ENCODE measurements around the gene PPP6C. TPM values are rescaled to one million over a fixed set of nuclear protein-coding genes. Genes with fewer than 3 reads are reported as not detected.
"Not testable (repeated sequence)": the region's sequence is repeated elsewhere in the genome, so short reads cannot be mapped to it uniquely, and the experiment has no call there.

PPP6C gene
- total RNA-seq, 2 experiments from 2014 or later = 47.2 to 51.9 TPM

DNA sequence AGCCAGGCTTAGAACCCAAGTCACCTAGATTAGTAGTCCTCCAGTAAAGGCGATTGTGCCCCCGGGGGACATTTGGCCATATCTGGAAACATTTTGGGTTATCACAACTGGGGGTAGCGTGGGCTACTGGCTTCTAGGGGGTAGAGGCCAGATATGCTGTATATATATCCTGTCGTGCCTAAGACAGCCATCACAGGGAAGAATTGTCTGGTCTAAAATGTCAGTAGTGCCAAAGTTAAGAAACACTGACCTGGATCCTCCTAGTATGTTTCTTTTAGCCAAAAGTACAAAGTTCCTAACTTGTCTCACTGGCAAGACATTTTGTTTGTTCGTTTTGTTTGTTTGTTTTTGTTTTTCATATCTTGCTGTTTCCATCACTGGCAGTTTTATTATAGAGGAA, 24.6 kb upstream of the PPP6C start:
- Mint-ChIP-seq H3K4me1 (ENCODE audit: low read depth) (no peaks in the 10 kb centered on the region), H3K27ac (peak overlapping the region; percentile 37), H3K36me3 (ENCODE audit: low read depth) (peaks cover 14% of the 10 kb centered on the region), H3K4me3 (no peak overlapping the region), H3K27me3 (ENCODE audit: low read depth) (no peaks in the 10 kb centered on the region), H3K9me3 (ENCODE audit: insufficient read depth) (no peaks in the 10 kb centered on the region)
- CTCF ChIA-PET = no interaction called here
- POLR2A ChIA-PET = interaction anchor here (2.5 kb wide), 1 partner anchor 27 kb away, joined by 10 read pairs; the partner anchor contains the start of gene HSPA5
- ATAC-seq = no peak
- DNase-seq = no peak

GRCh38 chr9:125204477-125204876, 14.9 kb upstream of the PPP6C start:
- no peaks in the 10 kb centered on the region for H3K9me3 Mint-ChIP-seq (ENCODE audit: insufficient read depth)
- no peak overlapping the region for H3K4me3 Mint-ChIP-seq
- H3K27me3 Mint-ChIP-seq (ENCODE audit: low read depth) = no peaks in the 10 kb centered on the region
- H3K4me1 Mint-ChIP-seq (ENCODE audit: low read depth) = peaks cover 10% of the 10 kb centered on the region
- no peak for ATAC-seq
- POLR2A ChIA-PET = interaction anchor here (0.8 kb wide), 1 partner anchor 36 kb away, joined by 3 read pairs; no protein-coding TSS in a partner anchor
- CTCF ChIA-PET = interaction anchor here (0.6 kb wide), 1 partner anchor 34 kb away, joined by 3 read pairs; no protein-coding TSS in a partner anchor
- H3K36me3 Mint-ChIP-seq (ENCODE audit: low read depth) = peaks cover 31% of the 10 kb centered on the region
- DNase-seq = no peak
- no peak overlapping the region for H3K27ac Mint-ChIP-seq

DNA sequence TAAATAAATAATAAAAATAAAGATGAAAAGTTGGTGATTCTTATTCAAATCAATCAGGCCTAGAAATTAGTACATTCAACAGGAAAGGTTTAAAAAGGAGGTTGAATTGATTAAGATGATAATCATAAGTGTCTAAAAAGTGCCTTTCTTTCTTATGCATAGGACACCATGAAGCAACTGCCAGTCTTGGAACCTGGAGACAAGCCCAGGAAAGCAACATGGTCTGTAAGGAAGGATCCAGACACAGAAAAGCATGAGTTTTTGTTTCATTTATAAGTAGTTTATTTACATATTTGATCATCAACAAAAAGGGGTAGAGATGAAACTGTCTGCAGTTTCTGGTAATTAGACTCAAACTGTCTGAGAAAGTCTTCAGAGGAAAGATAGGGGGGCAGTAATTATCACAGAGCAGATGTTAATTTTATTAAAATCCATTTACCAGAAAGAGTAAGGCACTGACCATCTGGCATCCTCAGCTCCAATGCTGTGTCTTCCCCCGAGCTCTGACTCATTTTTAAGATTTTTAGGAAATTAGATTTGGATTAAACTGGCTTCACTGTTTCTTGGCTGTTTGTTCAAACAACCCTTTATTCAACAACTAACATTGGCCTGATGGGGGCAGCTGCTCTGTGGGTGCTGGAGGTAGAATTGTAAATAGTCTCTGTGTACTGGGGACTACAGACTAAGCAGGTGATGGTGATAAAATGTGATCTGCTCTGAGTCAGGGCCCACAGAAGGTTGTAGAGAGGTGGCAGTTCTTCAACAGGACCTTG, 13.4 kb upstream of the PPP6C start:
- H3K27me3 Mint-ChIP-seq (ENCODE audit: low read depth) = no peaks in the 10 kb centered on the region
- no peaks in the 10 kb centered on the region for H3K9me3 Mint-ChIP-seq (ENCODE audit: insufficient read depth)
- ATAC-seq (no peak), DNase-seq (no peak)
- ChIA-PET CTCF (no interaction called here), POLR2A (interaction anchor here (0.5 to 6.3 kb wide), 3 partner anchors 35 to 226 kb away, joined by 3 to 40 read pairs (median 3); partner anchors contain the start of gene HSPA5)
- peaks cover 15% of the 10 kb centered on the region for H3K4me1 Mint-ChIP-seq (ENCODE audit: low read depth)
- H3K27ac Mint-ChIP-seq = peak overlapping the region; percentile 37
- H3K4me3 Mint-ChIP-seq = no peak overlapping the region
- H3K36me3 Mint-ChIP-seq (ENCODE audit: low read depth) = peaks cover 25% of the 10 kb centered on the region

- H3K4me1 Mint-ChIP-seq (ENCODE audit: low read depth) = peaks cover 22% of the 10 kb centered on the region
- ChIA-PET POLR2A (interaction anchor here (0.6 to 6.3 kb wide), 6 partner anchors 10 to 339 kb away, joined by 3 to 40 read pairs (median 5); partner anchors contain the start of gene HSPA5), CTCF (interaction anchor here (0.6 to 2.4 kb wide), 4 partner anchors 9 to 61 kb away, joined by 3 to 17 read pairs (median 4); partner anchors contain the start of gene GAPVD1)
Observed at GRCh38 chr9:125200216-125201047, 10.8 kb upstream of the PPP6C start, which contains the start of gene RABEPK. RABEPK (plus strand) TSS chr9:125200542; CDS start chr9:125203014, 2,472 bp downstream.

GRCh38 chr9:125195591-125195990, 6.0 kb upstream of the PPP6C start:
- H3K27me3 Mint-ChIP-seq (ENCODE audit: low read depth); ATAC-seq; H3K27ac Mint-ChIP-seq; DNase-seq; CTCF ChIA-PET; H3K4me3 Mint-ChIP-seq; H3K36me3 Mint-ChIP-seq (ENCODE audit: low read depth); H3K9me3 Mint-ChIP-seq (ENCODE audit: insufficient read depth): not testable (repeated sequence)
- POLR2A ChIA-PET = interaction anchor here (0.9 kb wide), 1 partner anchor 42 kb away, joined by 3 read pairs; no protein-coding TSS in a partner anchor
- H3K4me1 Mint-ChIP-seq (ENCODE audit: low read depth) = peaks cover 48% of the 10 kb centered on the region

More at GRCh38 chr9:125200216-125201047, 10.8 kb upstream of the PPP6C start, which contains the start of gene RABEPK:
- Mint-ChIP-seq H3K27me3 (ENCODE audit: low read depth) (no peaks in the 10 kb centered on the region), H3K9me3 (ENCODE audit: insufficient read depth) (no peaks in the 10 kb centered on the region), H3K4me3 (peak within 1 kb of the TSS; percentile 96), H3K27ac (peak within 1 kb of the TSS; percentile 94), H3K36me3 (ENCODE audit: low read depth) (peaks cover 19% of the 10 kb centered on the region)
- DNase-seq (peak; percentile 91), ATAC-seq (peak; percentile 98)

DNA sequence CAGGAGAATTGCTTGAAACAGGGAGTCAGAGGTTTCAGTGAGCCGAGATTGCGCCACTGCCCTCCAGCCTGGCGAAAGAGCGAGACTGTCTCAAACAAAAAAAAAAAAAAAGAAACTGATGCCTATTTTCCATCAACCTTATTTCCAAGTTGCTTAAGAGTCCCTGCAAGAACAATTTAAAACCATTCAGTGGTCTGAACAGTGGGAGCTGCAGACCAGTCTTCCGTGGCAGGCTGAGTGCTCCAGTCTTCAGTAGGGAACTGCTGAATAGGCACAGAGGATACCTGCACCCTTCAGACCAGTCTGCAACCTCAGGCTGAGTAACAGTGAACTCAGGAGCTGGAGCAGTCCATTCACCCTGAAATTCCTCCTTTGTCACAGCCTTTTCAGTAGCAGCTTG, 4.9 kb upstream of the PPP6C start:
- ATAC-seq; CTCF ChIA-PET; H3K36me3 Mint-ChIP-seq (ENCODE audit: low read depth); H3K9me3 Mint-ChIP-seq (ENCODE audit: insufficient read depth); DNase-seq; H3K27me3 Mint-ChIP-seq (ENCODE audit: low read depth): not testable (repeated sequence)
- peaks cover 50% of the 10 kb centered on the region for H3K4me1 Mint-ChIP-seq (ENCODE audit: low read depth)
- POLR2A ChIA-PET = interaction anchor here (0.9 kb wide), 1 partner anchor 43 kb away, joined by 3 read pairs; no protein-coding TSS in a partner anchor
- H3K27ac Mint-ChIP-seq = peak overlapping the region; percentile 43
- peak overlapping the region; percentile 38 for H3K4me3 Mint-ChIP-seq

- POLR2A ChIA-PET = interaction anchor here (0.6 to 2.2 kb wide), 7 partner anchors 9 to 329 kb away, joined by 3 to 25 read pairs (median 5); partner anchors contain the start of genes ARPC5L, HSPA5, RABEPK and RPL35
Observed at GRCh38 chr9:125190361-125190801, 778 bp upstream of the PPP6C start.

DNA sequence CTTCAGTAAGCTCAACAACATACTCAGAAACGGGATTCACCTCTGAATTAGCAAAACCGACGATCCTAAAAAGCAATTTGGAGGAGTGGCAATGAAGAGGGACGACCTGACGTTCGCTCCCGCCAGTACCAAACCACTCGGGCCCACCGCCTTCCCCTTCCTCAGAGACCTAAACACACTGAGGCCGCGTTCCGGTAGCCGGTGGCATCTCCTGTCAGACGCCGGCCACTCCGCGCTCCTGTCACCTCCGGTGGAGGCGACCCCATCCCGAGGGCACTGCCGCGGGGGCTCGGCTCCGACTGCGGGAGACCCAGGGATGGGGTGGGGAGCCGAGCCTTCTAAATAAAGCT, 617 bp downstream of the PPP6C start:
- CTCF ChIA-PET = no interaction called here
- peak overlapping the region; percentile 89 for H3K4me3 Mint-ChIP-seq
- peak overlapping the region; percentile 95 for H3K27ac Mint-ChIP-seq
- peaks cover 11% of the 10 kb centered on the region for H3K36me3 Mint-ChIP-seq (ENCODE audit: low read depth)
- H3K4me1 Mint-ChIP-seq (ENCODE audit: low read depth) = peaks cover 46% of the 10 kb centered on the region
- DNase-seq (peak; percentile 44), ATAC-seq (peak; percentile 18)
- POLR2A ChIA-PET = interaction anchor here (1.0 to 1.2 kb wide), 2 partner anchors 11 to 52 kb away, joined by 6 to 8 read pairs; partner anchors contain the start of gene HSPA5
- H3K9me3 Mint-ChIP-seq (ENCODE audit: insufficient read depth) = no peaks in the 10 kb centered on the region
- H3K27me3 Mint-ChIP-seq (ENCODE audit: low read depth) = no peaks in the 10 kb centered on the region

More at GRCh38 chr9:125190361-125190801, 778 bp upstream of the PPP6C start:
- H3K27ac Mint-ChIP-seq = peak overlapping the region; percentile 95
- DNase-seq = peak; percentile 38
- no peaks in the 10 kb centered on the region for H3K27me3 Mint-ChIP-seq (ENCODE audit: low read depth)
- peaks cover 56% of the 10 kb centered on the region for H3K4me1 Mint-ChIP-seq (ENCODE audit: low read depth)
- ATAC-seq = peak; percentile 3
- no peaks in the 10 kb centered on the region for H3K9me3 Mint-ChIP-seq (ENCODE audit: insufficient read depth)
- CTCF ChIA-PET = interaction anchor here (1.1 to 2.2 kb wide), 5 partner anchors 9 to 53 kb away, joined by 3 to 17 read pairs (median 4); partner anchors contain the start of genes HSPA5 and SCAI
- peak overlapping the region; percentile 89 for H3K4me3 Mint-ChIP-seq
- peaks cover 7% of the 10 kb centered on the region for H3K36me3 Mint-ChIP-seq (ENCODE audit: low read depth)

DNA sequence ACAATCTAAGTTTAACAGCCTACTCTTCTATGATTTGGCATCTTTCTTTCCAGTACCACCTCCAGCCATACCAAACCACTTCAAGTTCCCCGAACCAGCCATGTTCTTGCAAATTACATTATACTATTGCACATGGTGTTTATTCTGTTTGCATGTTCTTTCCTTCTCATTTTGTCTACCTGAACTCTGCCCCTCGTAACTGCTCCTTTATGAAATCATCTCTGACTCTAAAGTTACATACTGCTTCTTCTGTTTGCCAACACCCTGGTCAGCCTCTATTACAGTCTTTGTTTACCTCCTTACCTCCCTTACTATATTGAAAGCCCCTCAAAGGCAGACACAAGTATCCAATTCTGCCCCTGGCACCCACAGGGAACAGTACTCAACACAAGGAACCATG, 6.0 kb downstream of the PPP6C start:
- Mint-ChIP-seq H3K36me3 (ENCODE audit: low read depth) (peaks cover 32% of the 10 kb centered on the region), H3K4me1 (ENCODE audit: low read depth) (peaks cover 29% of the 10 kb centered on the region), H3K27ac (no peak overlapping the region), H3K4me3 (no peak overlapping the region), H3K9me3 (ENCODE audit: insufficient read depth) (no peaks in the 10 kb centered on the region), H3K27me3 (ENCODE audit: low read depth) (no peaks in the 10 kb centered on the region)
- DNase-seq = no peak
- ATAC-seq = no peak
- CTCF ChIA-PET = no interaction called here
- POLR2A ChIA-PET = no interaction called here

- no peak for ATAC-seq
- no peaks in the 10 kb centered on the region for H3K9me3 Mint-ChIP-seq (ENCODE audit: insufficient read depth)
- H3K36me3 Mint-ChIP-seq (ENCODE audit: low read depth) = peaks cover 33% of the 10 kb centered on the region
- H3K27ac Mint-ChIP-seq = no peak overlapping the region
- peaks cover 25% of the 10 kb centered on the region for H3K4me1 Mint-ChIP-seq (ENCODE audit: low read depth)
- POLR2A ChIA-PET = no interaction called here
- no peaks in the 10 kb centered on the region for H3K27me3 Mint-ChIP-seq (ENCODE audit: low read depth)
- no peak overlapping the region for H3K4me3 Mint-ChIP-seq
- CTCF ChIA-PET = no interaction called here
- DNase-seq = no peak
Observed at GRCh38 chr9:125183054-125183453, 6.5 kb downstream of the PPP6C start.

DNA sequence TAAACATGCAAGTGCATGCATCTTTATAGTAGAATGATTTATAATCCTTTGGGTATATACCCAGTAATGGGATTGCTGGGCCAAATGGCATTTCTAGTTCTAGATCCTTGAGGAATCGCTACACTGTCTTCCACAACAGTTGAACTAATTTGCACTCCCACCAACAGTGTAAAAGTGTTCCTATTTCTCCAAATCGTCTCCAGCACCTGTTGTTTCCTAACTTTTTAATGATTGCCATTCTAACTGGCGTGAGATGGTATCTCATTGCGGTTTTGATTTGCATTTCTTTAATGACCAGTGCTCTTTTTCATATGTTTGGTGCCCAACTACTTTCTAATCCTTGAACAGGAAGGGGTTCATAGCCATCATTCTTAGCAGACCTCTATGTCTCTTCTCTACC, 7.8 kb downstream of the PPP6C start:
- H3K4me1 Mint-ChIP-seq (ENCODE audit: low read depth) = peaks cover 13% of the 10 kb centered on the region
- H3K36me3 Mint-ChIP-seq (ENCODE audit: low read depth) = peaks cover 30% of the 10 kb centered on the region
- DNase-seq; H3K27me3 Mint-ChIP-seq (ENCODE audit: low read depth); CTCF ChIA-PET; H3K9me3 Mint-ChIP-seq (ENCODE audit: insufficient read depth); POLR2A ChIA-PET; H3K4me3 Mint-ChIP-seq; ATAC-seq; H3K27ac Mint-ChIP-seq: not testable (repeated sequence)
